Astrocyte of the cerebellum (primary cell): ENCODE measurements around the gene CC2D1A.

Experiments used
- DNase-seq: peaks from one replicate; pipeline ENCODE4 v3.0.0-alpha.2; 2011; ENCODE audit warnings: low read depth
- H3K4me3 ChIP-seq: 2 replicates; pipeline ENCODE4 v1.5.1; 2011; ENCODE audit warnings: mild to moderate bottlenecking, low read depth, low read length, moderate library complexity
- CTCF ChIP-seq: IDR thresholded peaks from 2 replicates; pipeline ENCODE4 v1.5.1; 2012; ENCODE audit warnings: low read length, low read depth, moderate library complexity, mild to moderate bottlenecking; ENCODE audit errors: missing control alignments
- in situ Hi-C: cut with HindIII; loops from 2 replicates; pipeline ENCODE4 v1.10.0; 2017; ENCODE audit warnings: low sequenced_read_pairs

Gene CC2D1A

GRCh38 chr19:13959962-13960862, 54.2 kb downstream of the CC2D1A start:
- no peak for TF ChIP-seq CTCF
- in situ Hi-C loops = no loop called here
- DNase-seq = no peak
- no peak overlapping the region for H3K4me3 ChIP-seq

GRCh38 chr19:13960863-13961784, 55.1 kb downstream of the CC2D1A start:
- no peak for DNase-seq
- TF ChIP-seq CTCF = peak; percentile 36
- in situ Hi-C loops = no loop called here
- no peak overlapping the region for H3K4me3 ChIP-seq

GRCh38 chr19:13961826-13962698, 56.1 kb downstream of the CC2D1A start:
- H3K4me3 ChIP-seq = peak overlapping the region; percentile 7
- in situ Hi-C loops = no loop called here
- TF ChIP-seq CTCF = no peak
- DNase-seq = no peak

- TF ChIP-seq CTCF = no peak
- peak; percentile 48 for DNase-seq
- in situ Hi-C loops = no loop called here
- peak overlapping the region; percentile 28 for H3K4me3 ChIP-seq
Measured at GRCh38 chr19:13962699-13963602, 57.0 kb downstream of the CC2D1A start.

- no peak for TF ChIP-seq CTCF
- no peak for DNase-seq
- no peak overlapping the region for H3K4me3 ChIP-seq
- in situ Hi-C loops = no loop called here
Measured at GRCh38 chr19:13963603-13964105, 57.7 kb downstream of the CC2D1A start.
